Kidney capillary endothelial cell (primary cell): Measurements from ENCODE around the gene XPO6.

ENCODE experiments used
- DNase-seq: peaks from one replicate; pipeline ENCODE4 v3.0.0-alpha.2; 2018; ENCODE audit warnings: low spot score

Gene XPO6

GRCh38 chr16:28110074-28110473 is 101.7 kb downstream of the XPO6 start:
- DNase-seq = no peak

GRCh38 chr16:28108590-28109247 is 103.0 kb downstream of the XPO6 start:
- DNase-seq = no peak

- no peak for DNase-seq
These were observed 104.5 kb downstream of the XPO6 start for GRCh38 chr16:28107232-28107631.

- no peak for DNase-seq
These were observed 105.1 kb downstream of the XPO6 start for GRCh38 chr16:28106467-28107215.

GRCh38 chr16:28105954-28106353 is 105.8 kb downstream of the XPO6 start:
- no peak for DNase-seq

- no peak for DNase-seq
These were observed 106.5 kb downstream of the XPO6 start for GRCh38 chr16:28105297-28105696.

GRCh38 chr16:28104404-28104803 is 107.4 kb downstream of the XPO6 start:
- no peak for DNase-seq

GRCh38 chr16:28103516-28104170 is 108.1 kb downstream of the XPO6 start:
- DNase-seq = no peak

GRCh38 chr16:28101533-28101890 is 110.3 kb downstream of the XPO6 start:
- no peak for DNase-seq

- no peak for DNase-seq
These were observed 110.8 kb downstream of the XPO6 start for GRCh38 chr16:28100810-28101532.

- no peak for DNase-seq
These were observed 112.5 kb downstream of the XPO6 start for GRCh38 chr16:28098959-28099945.

GRCh38 chr16:28098171-28098958 is 113.4 kb downstream of the XPO6 start:
- DNase-seq = no peak

- no peak for DNase-seq
These were observed 114.5 kb downstream of the XPO6 start for GRCh38 chr16:28096983-28097899.

- no peak for DNase-seq
These were observed 118.4 kb downstream of the XPO6 start for GRCh38 chr16:28093385-28093725.

- no peak for DNase-seq
These were observed 118.9 kb downstream of the XPO6 start for GRCh38 chr16:28092721-28093384.

- no peak for DNase-seq
These were observed 120.1 kb downstream of the XPO6 start for GRCh38 chr16:28091656-28092055.

GRCh38 chr16:28090646-28091377 is 121.0 kb downstream of the XPO6 start:
- no peak for DNase-seq

- DNase-seq = no peak
These were observed 121.8 kb downstream of the XPO6 start for GRCh38 chr16:28089992-28090365.
